Measurements from ENCODE around the gene CCNA2.

DNA sequence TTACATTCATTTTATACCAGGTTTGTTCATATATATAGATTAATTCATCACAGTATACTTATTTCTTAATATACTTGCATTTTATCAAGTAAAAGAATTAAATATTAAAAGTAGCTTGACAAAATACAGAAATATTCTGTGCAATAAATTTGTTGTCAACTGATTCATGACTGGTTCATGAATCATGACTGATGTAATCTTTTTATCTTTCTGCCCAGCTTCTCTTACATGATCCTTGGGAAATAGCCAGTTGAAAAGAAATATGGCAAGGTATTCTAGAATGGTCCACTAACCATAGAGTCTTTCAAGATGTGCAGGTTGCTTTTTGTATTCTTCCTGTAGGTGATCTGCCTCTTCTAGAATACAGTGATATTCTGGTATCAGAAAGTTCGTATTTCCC is 4.2 kb upstream of the CCNA2 start:
- TF ChIP-seq, protein P1, sequence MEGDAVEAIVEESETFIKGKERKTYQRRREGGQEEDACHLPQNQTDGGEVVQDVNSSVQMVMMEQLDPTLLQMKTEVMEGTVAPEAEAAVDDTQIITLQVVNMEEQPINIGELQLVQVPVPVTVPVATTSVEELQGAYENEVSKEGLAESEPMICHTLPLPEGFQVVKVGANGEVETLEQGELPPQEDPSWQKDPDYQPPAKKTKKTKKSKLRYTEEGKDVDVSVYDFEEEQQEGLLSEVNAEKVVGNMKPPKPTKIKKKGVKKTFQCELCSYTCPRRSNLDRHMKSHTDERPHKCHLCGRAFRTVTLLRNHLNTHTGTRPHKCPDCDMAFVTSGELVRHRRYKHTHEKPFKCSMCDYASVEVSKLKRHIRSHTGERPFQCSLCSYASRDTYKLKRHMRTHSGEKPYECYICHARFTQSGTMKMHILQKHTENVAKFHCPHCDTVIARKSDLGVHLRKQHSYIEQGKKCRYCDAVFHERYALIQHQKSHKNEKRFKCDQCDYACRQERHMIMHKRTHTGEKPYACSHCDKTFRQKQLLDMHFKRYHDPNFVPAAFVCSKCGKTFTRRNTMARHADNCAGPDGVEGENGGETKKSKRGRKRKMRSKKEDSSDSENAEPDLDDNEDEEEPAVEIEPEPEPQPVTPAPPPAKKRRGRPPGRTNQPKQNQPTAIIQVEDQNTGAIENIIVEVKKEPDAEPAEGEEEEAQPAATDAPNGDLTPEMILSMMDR (IDR thresholded peaks at IDR 0.05), result no peak
- TF ChIP-seq POLR2A (IDR thresholded peaks at IDR 0.05), result no peak
